Measurements from ENCODE around the gene ATP2C2. TPM values are rescaled to one million over a fixed set of nuclear protein-coding genes. Genes with fewer than 3 reads are reported as not detected.

ATP2C2 gene
- total and polyA plus RNA-seq, 9 of the 15 experiments (the other 6 are each of a cell fraction or from before 2014, with no cell fraction given) = 0.75 TPM; not detected in 8

GRCh38 chr16:84495506-84495905 lies 127.2 kb downstream of the ATP2C2 start:
- no peak for TF ChIP-seq NFYB (IDR thresholded peaks at IDR 0.05; ENCODE audit: extremely low read depth, insufficient read length)
- TF ChIP-seq SIRT6 (IDR thresholded peaks at IDR 0.05; ENCODE audit: low read depth, low read length) = no peak
- TF ChIP-seq LCOR (CRISPR knock-in tag; IDR thresholded peaks at IDR 0.05) = no peak
- TF ChIP-seq MEF2D (tag; conservative IDR thresholded peaks at IDR 0.05; ENCODE audit: low read depth) = no peak
- no peak for TF ChIP-seq ZNF253 (CRISPR knock-in tag; conservative IDR thresholded peaks at IDR 0.05)
- TF ChIP-seq SMARCA4 (IDR thresholded peaks at IDR 0.05) = no peak
- no peak for TF ChIP-seq DNMT1 (IDR thresholded peaks at IDR 0.05)
- TF ChIP-seq SUPT5H (IDR thresholded peaks at IDR 0.05) = no peak
- no peak for TF ChIP-seq ZNF263 (CRISPR knock-in tag; IDR thresholded peaks at IDR 0.05; ENCODE audit: borderline replicate concordance)
- no peak for TF ChIP-seq SIN3A (IDR thresholded peaks at IDR 0.05; ENCODE audit: borderline replicate concordance in 2 of 2, control insufficient read depth in 1 of 2, low read depth in 2 of 2, low read length in 2 of 2)
- no peak for TF ChIP-seq FOXP1 (CRISPR knock-in tag; IDR thresholded peaks at IDR 0.05)
- intact Hi-C loops (cut with micrococcal nuclease) = no loop called here
- ATAC-seq (no peak), FAIRE-seq (no peak), DNase-seq (ENCODE audit: extremely low read depth in 1 of 4, low spot score in 3 of 4) (no peak)
- H3K27me3 ChIP-seq (ENCODE audit: control insufficient read depth in 2 of 2, insufficient read depth in 2 of 2, low read length in 2 of 2) = no peaks in the 10 kb centered on the region
- H2AFZ ChIP-seq (ENCODE audit: low read depth, low read length) = no peak overlapping the region
- no peak overlapping the region for H3K4me2 ChIP-seq (ENCODE audit: insufficient read depth, low read length)
- no peak overlapping the region for H3K4me3 ChIP-seq
- no peak overlapping the region for H3K9ac ChIP-seq (ENCODE audit: insufficient read depth in 1 of 2, low read depth in 2 of 2, low read length in 2 of 2)
- no TSS peak for BruUV-seq (replicated peaks)
- no peaks in the 10 kb centered on the region for H4K20me1 ChIP-seq (replicated peaks; ENCODE audit: control insufficient read depth, insufficient read depth, low read length)
- H3K9me3 ChIP-seq (replicated peaks; ENCODE audit: control insufficient read depth, insufficient read depth, low read depth, low read length) = peaks cover 3% of the 10 kb centered on the region
- H3K36me3 ChIP-seq (ENCODE audit: control insufficient read depth, insufficient read depth, low read length) = peaks cover 10% of the 10 kb centered on the region; the same call in 2 of the 3 replicates
- ChIA-PET CTCF (ENCODE audit: low intra/inter-chr PET ratio) (no interaction called here), POLR2A (interaction anchor here (0.6 to 2.5 kb wide), 2 partner anchors 9 to 29 kb away, joined by 3 to 23 read pairs; partner anchors contain the start of gene MEAK7)
- no peak overlapping the region for H3K27ac ChIP-seq (ENCODE audit: extremely low read depth, low read depth, low read length)
- H3K9me1 ChIP-seq (ENCODE audit: control insufficient read depth, insufficient read depth, low read length) = no peaks in the 10 kb centered on the region
- H3K4me1 ChIP-seq (replicated peaks in 1 of 2; ENCODE audit: control insufficient read depth in 2 of 2, insufficient read depth in 2 of 2, low read length in 2 of 2) = peaks cover 0 to 4% of the 10 kb centered on the region in 2 experiments; a peak in 2 of 5 replicates
- in situ Hi-C loops (cut with MboI) = no loop called here
- no peaks in the 10 kb centered on the region for H3K79me2 ChIP-seq (ENCODE audit: control insufficient read depth, insufficient read depth, low read length)
- WGBS (ENCODE audit: insufficient coverage, low coverage, missing lambda C conversion rate) = 57% methylated on average over 11 of the region's 11 CpGs

All from K562 (cell line).